HL-60 (cell line): ENCODE measurements around the gene ANKRD22.

Experiments used
- GABPA ChIP-seq: IDR thresholded peaks from 2 replicates; pipeline ENCODE4 v1.6.1; 2012; ENCODE audit warnings: low read depth
- POLR2AphosphoS5 ChIP-seq: IDR thresholded peaks from 2 replicates; pipeline ENCODE4 v1.6.1; 2012; ENCODE audit warnings: low read depth
- SPI1 ChIP-seq: IDR thresholded peaks from 2 replicates; pipeline ENCODE4 v1.6.1; 2012; ENCODE audit warnings: low read depth, mild to moderate bottlenecking, borderline replicate concordance
- TF ChIP-seq, protein P1 (sequence below): IDR thresholded peaks from one replicate; pipeline ENCODE4 v1.5.1; 2011; ENCODE audit warnings: low read length, control low read depth, inconsistent platforms; ENCODE audit not compliant: insufficient read depth
- TF ChIP-seq, protein P2 (sequence below): IDR thresholded peaks from 2 replicates; pipeline ENCODE4 v1.6.1; 2012; ENCODE audit warnings: low read depth; ENCODE audit not compliant: insufficient replicate concordance

- TF ChIP-seq, protein P1, sequence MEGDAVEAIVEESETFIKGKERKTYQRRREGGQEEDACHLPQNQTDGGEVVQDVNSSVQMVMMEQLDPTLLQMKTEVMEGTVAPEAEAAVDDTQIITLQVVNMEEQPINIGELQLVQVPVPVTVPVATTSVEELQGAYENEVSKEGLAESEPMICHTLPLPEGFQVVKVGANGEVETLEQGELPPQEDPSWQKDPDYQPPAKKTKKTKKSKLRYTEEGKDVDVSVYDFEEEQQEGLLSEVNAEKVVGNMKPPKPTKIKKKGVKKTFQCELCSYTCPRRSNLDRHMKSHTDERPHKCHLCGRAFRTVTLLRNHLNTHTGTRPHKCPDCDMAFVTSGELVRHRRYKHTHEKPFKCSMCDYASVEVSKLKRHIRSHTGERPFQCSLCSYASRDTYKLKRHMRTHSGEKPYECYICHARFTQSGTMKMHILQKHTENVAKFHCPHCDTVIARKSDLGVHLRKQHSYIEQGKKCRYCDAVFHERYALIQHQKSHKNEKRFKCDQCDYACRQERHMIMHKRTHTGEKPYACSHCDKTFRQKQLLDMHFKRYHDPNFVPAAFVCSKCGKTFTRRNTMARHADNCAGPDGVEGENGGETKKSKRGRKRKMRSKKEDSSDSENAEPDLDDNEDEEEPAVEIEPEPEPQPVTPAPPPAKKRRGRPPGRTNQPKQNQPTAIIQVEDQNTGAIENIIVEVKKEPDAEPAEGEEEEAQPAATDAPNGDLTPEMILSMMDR: no peak
- TF ChIP-seq SPI1 (no peak), POLR2AphosphoS5 (no peak), GABPA (no peak)
- TF ChIP-seq, protein P2, sequence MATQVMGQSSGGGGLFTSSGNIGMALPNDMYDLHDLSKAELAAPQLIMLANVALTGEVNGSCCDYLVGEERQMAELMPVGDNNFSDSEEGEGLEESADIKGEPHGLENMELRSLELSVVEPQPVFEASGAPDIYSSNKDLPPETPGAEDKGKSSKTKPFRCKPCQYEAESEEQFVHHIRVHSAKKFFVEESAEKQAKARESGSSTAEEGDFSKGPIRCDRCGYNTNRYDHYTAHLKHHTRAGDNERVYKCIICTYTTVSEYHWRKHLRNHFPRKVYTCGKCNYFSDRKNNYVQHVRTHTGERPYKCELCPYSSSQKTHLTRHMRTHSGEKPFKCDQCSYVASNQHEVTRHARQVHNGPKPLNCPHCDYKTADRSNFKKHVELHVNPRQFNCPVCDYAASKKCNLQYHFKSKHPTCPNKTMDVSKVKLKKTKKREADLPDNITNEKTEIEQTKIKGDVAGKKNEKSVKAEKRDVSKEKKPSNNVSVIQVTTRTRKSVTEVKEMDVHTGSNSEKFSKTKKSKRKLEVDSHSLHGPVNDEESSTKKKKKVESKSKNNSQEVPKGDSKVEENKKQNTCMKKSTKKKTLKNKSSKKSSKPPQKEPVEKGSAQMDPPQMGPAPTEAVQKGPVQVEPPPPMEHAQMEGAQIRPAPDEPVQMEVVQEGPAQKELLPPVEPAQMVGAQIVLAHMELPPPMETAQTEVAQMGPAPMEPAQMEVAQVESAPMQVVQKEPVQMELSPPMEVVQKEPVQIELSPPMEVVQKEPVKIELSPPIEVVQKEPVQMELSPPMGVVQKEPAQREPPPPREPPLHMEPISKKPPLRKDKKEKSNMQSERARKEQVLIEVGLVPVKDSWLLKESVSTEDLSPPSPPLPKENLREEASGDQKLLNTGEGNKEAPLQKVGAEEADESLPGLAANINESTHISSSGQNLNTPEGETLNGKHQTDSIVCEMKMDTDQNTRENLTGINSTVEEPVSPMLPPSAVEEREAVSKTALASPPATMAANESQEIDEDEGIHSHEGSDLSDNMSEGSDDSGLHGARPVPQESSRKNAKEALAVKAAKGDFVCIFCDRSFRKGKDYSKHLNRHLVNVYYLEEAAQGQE: no peak
Measured at GRCh38 chr10:88781206-88781605, 70.4 kb downstream of the ANKRD22 start.
